Stimulated activated CD4-positive, alpha-beta T cell treated with anti-CD3 and anti-CD28 coated beads, TNF-alpha, amount 100 ng/mL, for 24 hours (primary cell): Measurements from ENCODE around the gene PRSS12.
A peak's percentile ranks its signal among the peaks of the same experiment; 100 is the strongest.
"Not testable (repeated sequence)": the region's sequence is repeated elsewhere in the genome, so short reads cannot be mapped to it uniquely, and the experiment has no call there.

Source experiments
- DNase-seq, 3 experiments: peaks; one replicate each; pipeline ENCODE4 v3.0.0-alpha.2; 2020; ENCODE audit warnings: low read depth in 3 of 3

The PRSS12 gene

GRCh38 chr4:118325431-118325830 lies 27.4 kb downstream of the PRSS12 start:
- no peak for DNase-seq

- no peak for DNase-seq
Observed at GRCh38 chr4:118322831-118323502, 29.8 kb downstream of the PRSS12 start.

DNA sequence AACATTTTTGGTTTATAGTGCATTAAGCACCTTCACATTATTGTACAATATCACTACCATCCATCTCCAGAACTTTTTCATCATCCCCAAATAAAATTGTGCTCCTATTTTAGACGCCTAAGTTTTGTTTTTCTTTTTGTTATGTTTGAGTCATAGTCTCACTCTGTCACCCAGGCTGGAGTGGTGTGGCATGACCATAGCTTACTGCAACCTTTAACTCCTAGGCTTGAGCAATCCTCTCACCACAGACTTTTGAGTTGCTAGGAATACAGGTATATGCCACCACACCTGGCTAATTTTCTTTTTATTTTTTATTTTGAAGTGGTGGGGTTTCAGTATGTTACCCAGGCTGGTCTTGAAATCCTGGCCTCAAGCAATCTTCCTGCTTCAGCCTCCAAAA lies 33.9 kb downstream of the PRSS12 start:
- DNase-seq, result no peak

GRCh38 chr4:118317691-118318090 lies 35.1 kb downstream of the PRSS12 start:
- DNase-seq, result no peak

DNA sequence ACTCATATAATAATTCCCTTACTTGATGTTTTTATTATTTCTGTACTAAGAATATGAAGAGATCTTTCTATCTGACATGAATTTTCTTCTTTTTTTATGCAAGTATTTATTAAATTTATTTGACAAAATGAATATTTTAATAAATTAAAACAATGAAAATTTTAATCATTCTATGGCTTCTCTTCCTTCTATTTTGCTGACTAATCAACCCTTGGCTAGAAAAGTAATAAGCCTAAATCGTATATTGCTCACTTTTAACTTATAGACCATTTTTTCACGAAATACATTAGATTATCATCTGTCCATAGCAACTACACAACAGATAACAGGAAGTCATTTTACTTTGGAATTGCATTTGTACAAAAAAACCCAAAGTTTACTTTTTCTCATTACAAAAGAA lies 38.6 kb downstream of the PRSS12 start:
- DNase-seq, result no peak

DNA sequence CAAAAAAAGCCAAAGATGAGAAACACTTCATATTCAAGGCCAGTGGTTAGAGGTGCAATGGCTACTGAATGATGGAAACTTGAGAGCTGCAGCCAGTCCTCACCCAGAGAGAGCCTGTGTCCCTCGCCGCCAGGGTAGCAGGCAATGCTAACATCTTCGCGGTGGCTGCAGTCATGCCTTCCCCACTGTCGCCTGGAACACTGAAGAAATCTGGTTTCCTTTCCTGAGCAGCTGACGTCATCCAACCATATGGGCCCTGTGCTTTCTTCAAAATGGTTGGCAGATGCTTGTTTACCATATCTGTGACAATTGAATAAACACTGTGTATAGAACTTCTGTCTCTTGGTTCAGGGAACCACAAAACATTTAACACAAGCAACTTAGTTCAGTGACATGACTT lies 39.7 kb downstream of the PRSS12 start:
- DNase-seq, result no peak

GRCh38 chr4:118308306-118309030 lies 44.3 kb downstream of the PRSS12 start:
- DNase-seq, result no peak

DNA sequence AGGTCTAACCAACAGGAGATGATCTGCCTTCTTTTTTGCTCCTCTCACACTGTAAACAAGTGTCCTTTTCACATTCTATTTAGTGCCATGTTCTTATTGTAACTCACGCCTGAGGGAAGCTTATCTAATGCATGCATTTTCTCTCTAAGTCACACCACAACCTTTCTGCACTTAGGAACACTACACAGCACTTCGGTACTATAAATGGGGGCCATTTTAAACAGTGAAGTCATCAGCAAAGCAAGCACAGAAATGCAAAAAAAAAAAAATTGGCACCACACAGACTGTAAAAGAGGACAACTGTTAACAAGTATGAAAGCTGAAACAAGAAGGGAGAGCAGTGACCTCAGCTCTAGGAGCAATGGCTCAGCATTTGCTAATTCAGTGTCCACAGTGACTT lies 45.2 kb downstream of the PRSS12 start:
- no peak for DNase-seq

- DNase-seq, result not testable (repeated sequence)
Observed at GRCh38 chr4:118299619-118300018, 53.2 kb downstream of the PRSS12 start.

- DNase-seq, result no peak
Observed at GRCh38 chr4:118296729-118297128, 56.1 kb downstream of the PRSS12 start.

GRCh38 chr4:118290951-118291350 lies 61.9 kb downstream of the PRSS12 start:
- DNase-seq, result no peak

DNA sequence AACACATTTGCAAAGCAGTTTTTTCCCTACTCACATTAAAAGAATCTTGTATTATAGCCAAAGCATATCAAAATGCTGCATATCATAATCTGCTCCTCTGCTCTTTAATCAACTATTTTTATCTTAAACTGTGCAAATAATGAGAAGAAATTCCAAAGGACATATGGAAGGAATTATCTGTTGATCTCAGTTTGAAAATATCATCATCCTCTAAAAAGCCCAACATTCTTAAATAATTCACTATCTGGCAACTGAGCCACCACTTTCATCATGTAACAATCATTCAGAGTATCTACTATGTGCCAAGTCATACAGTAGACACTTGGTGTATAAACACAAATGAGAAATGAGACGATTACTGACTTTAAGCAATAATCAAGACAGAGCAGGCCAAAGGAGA lies 63.0 kb downstream of the PRSS12 start:
- no peak for DNase-seq

DNA sequence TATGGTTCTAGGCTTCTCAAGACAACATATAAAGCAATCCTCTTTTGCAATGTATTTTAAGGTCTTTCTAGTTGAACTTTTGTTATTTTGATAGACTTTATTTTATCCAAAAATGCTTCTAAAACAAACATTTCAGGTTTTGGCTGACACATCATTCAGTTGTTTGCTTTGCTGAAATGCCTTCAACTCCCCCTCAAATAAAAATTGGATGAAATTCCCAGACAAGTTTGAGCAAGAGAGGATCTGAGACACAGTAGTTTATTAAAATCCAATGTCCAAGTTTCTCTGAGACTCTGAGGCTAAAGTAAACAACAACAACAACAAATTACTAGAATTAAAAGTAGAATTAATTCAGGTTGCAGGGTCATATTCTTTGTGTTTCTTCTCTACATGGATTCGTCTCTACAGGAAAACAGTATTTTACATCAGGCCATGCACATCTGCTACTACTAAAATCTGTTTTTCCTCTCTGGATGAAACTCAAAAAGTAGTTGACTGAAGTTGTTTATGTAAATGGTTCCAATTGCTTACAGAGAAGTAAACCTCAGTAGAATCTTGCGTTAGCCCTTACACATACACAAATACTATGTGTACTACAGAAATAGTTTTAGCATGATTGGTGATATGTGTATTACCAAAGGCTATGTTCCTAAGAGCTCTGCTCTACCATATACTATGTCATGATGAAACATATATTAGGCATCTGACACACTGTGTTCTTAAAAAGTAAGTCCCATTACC lies 64.9 kb downstream of the PRSS12 start:
- DNase-seq, result no peak

DNA sequence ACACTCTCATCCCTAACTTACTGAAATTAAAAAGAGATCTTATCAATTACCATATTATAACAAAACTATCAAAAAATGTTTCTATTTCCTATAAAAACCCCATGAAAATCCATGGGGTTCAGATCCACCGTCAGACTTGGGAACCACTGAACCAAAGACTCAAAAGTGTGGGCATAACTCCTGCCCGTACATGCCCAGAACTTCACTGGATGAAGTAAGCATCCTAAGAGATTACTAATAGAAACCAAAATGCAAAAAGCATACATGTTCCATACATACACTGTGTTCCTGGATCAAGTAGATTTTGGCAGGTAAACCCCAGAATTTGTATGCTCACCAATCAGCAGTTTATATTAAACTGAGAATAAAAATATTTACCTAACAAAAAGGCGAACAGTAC lies 66.1 kb downstream of the PRSS12 start:
- DNase-seq, result no peak

GRCh38 chr4:118285931-118286330 lies 66.9 kb downstream of the PRSS12 start:
- no peak for DNase-seq

DNA sequence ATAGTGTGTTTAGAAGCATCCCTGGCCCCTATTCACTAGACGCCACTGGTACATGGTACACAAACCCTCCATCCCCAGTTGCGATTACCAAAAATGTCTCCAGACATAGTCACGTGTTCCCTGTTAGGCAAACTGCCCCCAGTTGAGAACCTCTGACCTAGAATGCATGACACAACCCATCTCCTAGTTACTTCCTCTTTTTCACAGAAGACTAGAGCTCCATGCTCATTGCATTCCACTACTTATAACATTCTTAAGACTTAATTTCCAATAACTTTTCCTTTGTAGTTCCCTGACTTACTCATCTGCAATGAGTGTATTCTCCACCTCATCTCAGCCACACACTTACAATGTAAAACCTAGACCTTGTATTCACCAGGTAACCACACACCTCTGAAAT lies 68.6 kb downstream of the PRSS12 start:
- no peak for DNase-seq

DNA sequence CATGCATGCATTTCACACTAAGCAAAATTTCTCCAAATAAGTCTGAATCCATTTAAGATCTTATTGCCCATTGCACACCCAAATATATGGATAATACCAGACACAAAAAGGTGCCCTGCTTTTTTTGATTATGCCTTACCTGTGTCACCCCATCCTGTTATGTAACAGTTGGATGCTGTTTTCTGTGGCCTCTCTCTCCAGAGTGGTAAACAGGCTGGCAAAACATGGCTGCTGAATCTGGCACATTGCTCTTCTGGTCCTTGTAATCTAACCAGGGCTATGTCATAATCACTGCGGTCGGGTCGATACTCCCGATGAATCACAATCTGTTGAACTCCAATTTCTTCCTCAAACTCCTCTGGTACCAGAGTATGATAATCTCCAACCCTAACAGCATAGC lies 70.1 kb downstream of the PRSS12 start:
- DNase-seq, result peak in 1 of 3 experiments; percentile 17

GRCh38 chr4:118281611-118282442 lies 71.0 kb downstream of the PRSS12 start:
- DNase-seq, result peak in 1 of 3 experiments; percentile 29

- peak in 1 of 3 experiments; percentile 25 for DNase-seq
Observed at GRCh38 chr4:118280501-118281218, 72.1 kb downstream of the PRSS12 start.

- DNase-seq, result no peak
Observed at GRCh38 chr4:118279920-118280432, 72.8 kb downstream of the PRSS12 start.

GRCh38 chr4:118279328-118279727 lies 73.5 kb downstream of the PRSS12 start:
- DNase-seq, result no peak
